PC-3 (cell line): ENCODE measurements around the gene NLRP10.

Experiments
- CTCF ChIP-seq: fragments of 300-600 bp; sonication (generic); conservative IDR thresholded peaks from 2 replicates; pipeline ENCODE4 v1.5.1; 2017; ENCODE audit warnings: antibody characterized with exemption, low read depth, mild to moderate bottlenecking, low read length
- EZH2 ChIP-seq: fragments of 300-600 bp; sonication (generic); IDR thresholded peaks from one replicate; pipeline ENCODE4 v1.6.1; 2017; ENCODE audit warnings: antibody characterized with exemption, mild to moderate bottlenecking, low read length; ENCODE audit not compliant: unreplicated experiment
- EZH2phosphoT487 ChIP-seq: fragments of 300-600 bp; sonication (generic); IDR thresholded peaks from 2 replicates; pipeline ENCODE4 v1.6.1; 2018; ENCODE audit warnings: mild to moderate bottlenecking, antibody characterized with exemption, low read length, borderline replicate concordance

DNA sequence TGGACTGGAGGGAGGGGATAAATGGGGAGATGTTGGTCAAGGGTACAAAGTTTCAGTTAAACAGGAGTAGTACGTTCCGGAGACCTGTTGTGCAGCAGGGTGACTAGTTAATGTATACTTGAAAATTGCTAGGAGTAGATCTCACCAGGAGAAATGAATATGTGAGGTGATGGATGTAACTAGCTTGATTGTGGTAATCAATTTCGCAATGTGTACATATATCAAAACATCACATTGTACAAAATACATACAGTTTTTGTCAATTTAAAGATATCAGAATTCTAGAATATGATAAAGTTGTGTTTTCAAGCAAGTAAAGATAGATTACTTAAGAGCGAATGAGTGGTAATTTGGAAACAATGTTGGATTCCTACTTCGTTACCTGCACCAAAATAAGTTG lies 35.1 kb upstream of the NLRP10 start:
- TF ChIP-seq CTCF (no peak), EZH2 (no peak), EZH2phosphoT487 (no peak)
